WTC11 (cell line): Measurements from ENCODE around the gene CREBBP. TPM values are rescaled to one million over a fixed set of nuclear protein-coding genes. Genes with fewer than 3 reads are reported as not detected.
A peak's percentile ranks its signal among the peaks of the same experiment; 100 is the strongest.

ENCODE experiments used
- ATAC-seq: fragments of 200-7000 bp; cut with Tn5 transposase; 2 replicates; pipeline ENCODE4 v1.10.0; 2021; ENCODE audit warnings: mild to moderate bottlenecking, moderate library complexity
- CTCF ChIA-PET: fragments of 300-600 bp; sonication (Branson Sonifier 250); formaldehyde crosslinking; loops from one replicate; lab custom pipeline; 2021; ENCODE audit warnings: antibody characterized with exemption; lab: Charles Lee
- POLR2A ChIA-PET: fragments of 350-600 bp; sonication (Branson Sonifier 250); formaldehyde crosslinking; loops from one replicate; lab custom pipeline; 2021; ENCODE audit warnings: antibody characterized with exemption; lab: Charles Lee
- DNase-seq: peaks from one replicate; pipeline ENCODE4 v3.0.0; 2021; ENCODE audit warnings: low spot score
- H3K27ac Mint-ChIP-seq: 2 replicates; pipeline ENCODE4 v1.8.0; 2021; ENCODE audit warnings: mixed read lengths
- H3K27me3 Mint-ChIP-seq: 2 replicates; pipeline ENCODE4 v1.8.0; 2021; ENCODE audit warnings: low read depth, mild to moderate bottlenecking, moderate library complexity, mixed read lengths
- H3K36me3 Mint-ChIP-seq: 2 replicates; pipeline ENCODE4 v1.8.0; 2021; ENCODE audit warnings: mixed read lengths
- H3K4me1 Mint-ChIP-seq: 2 replicates; pipeline ENCODE4 v1.8.0; 2022; ENCODE audit warnings: mixed read lengths
- H3K4me3 Mint-ChIP-seq: 2 replicates; pipeline ENCODE4 v1.8.0; 2021; ENCODE audit warnings: mild to moderate bottlenecking, moderate library complexity, mixed read lengths
- H3K9me3 Mint-ChIP-seq: 2 replicates; pipeline ENCODE4 v1.8.0; 2021; ENCODE audit warnings: mixed read lengths
- ARID4B ChIP-seq: sonication (generic); formaldehyde crosslinking; IDR thresholded peaks from 2 replicates; pipeline ENCODE4 v1.8.0; 2023; ENCODE audit warnings: missing genetic modification reagents, mild to moderate bottlenecking, borderline replicate concordance
- ATF6 ChIP-seq: sonication (generic); formaldehyde crosslinking; IDR thresholded peaks from 2 replicates; pipeline ENCODE4 v1.8.1; 2023; ENCODE audit warnings: mild to moderate bottlenecking, missing genetic modification reagents
- FOXP4 ChIP-seq: sonication (generic); formaldehyde crosslinking; IDR thresholded peaks from 2 replicates; pipeline ENCODE4 v1.8.0; 2022; ENCODE audit warnings: mild to moderate bottlenecking, missing genetic modification reagents
- HMGA2 ChIP-seq: fragments of 250-450 bp; sonication (Bioruptor Pico); IDR thresholded peaks from 2 replicates; pipeline ENCODE4 v1.4.0; 2021; ENCODE audit warnings: mild to moderate bottlenecking, moderate library complexity
- IRF1 ChIP-seq: sonication (generic); formaldehyde crosslinking; IDR thresholded peaks from 2 replicates; pipeline ENCODE4 v1.8.0; 2023; ENCODE audit warnings: missing genetic modification reagents
- IRF2 ChIP-seq: sonication (generic); formaldehyde crosslinking; IDR thresholded peaks from 2 replicates; pipeline ENCODE4 v1.8.0; 2022; ENCODE audit warnings: low read depth, missing genetic modification reagents, borderline replicate concordance
- KAT7 ChIP-seq: sonication (generic); formaldehyde crosslinking; IDR thresholded peaks from 2 replicates; pipeline ENCODE4 v1.8.1; 2023; ENCODE audit warnings: missing genetic modification reagents, mild to moderate bottlenecking, borderline replicate concordance
- MYBL2 ChIP-seq: sonication (generic); formaldehyde crosslinking; IDR thresholded peaks from 2 replicates; pipeline ENCODE4 v1.8.1; 2023; ENCODE audit warnings: mild to moderate bottlenecking, moderate library complexity, missing genetic modification reagents
- NR2C2 ChIP-seq: sonication (generic); formaldehyde crosslinking; IDR thresholded peaks from 2 replicates; pipeline ENCODE4 v1.8.0; 2022; ENCODE audit warnings: mild to moderate bottlenecking, missing genetic modification reagents
- OVOL2 ChIP-seq: fragments of 250-450 bp; sonication (Bioruptor Pico); IDR thresholded peaks from 2 replicates; pipeline ENCODE4 v1.9.0; 2021; ENCODE audit warnings: mild to moderate bottlenecking, borderline replicate concordance
- PREB ChIP-seq: sonication (generic); formaldehyde crosslinking; IDR thresholded peaks from 2 replicates; pipeline ENCODE4 v1.8.1; 2022; ENCODE audit warnings: mild to moderate bottlenecking, missing genetic modification reagents, moderate library complexity, borderline replicate concordance
- PRRX2 ChIP-seq: fragments of 250-450 bp; sonication (Bioruptor Pico); IDR thresholded peaks from 2 replicates; pipeline ENCODE4 v1.8.0; 2021; ENCODE audit warnings: mild to moderate bottlenecking
- TEAD4 ChIP-seq: sonication (generic); formaldehyde crosslinking; IDR thresholded peaks from 2 replicates; pipeline ENCODE4 v1.8.0; 2022; ENCODE audit warnings: mild to moderate bottlenecking, missing genetic modification reagents
- USF2 ChIP-seq: sonication (generic); formaldehyde crosslinking; IDR thresholded peaks from 2 replicates; pipeline ENCODE4 v1.8.1; 2023; ENCODE audit warnings: mild to moderate bottlenecking, missing genetic modification reagents, moderate library complexity
- ZBTB43 ChIP-seq: sonication (generic); formaldehyde crosslinking; IDR thresholded peaks from 2 replicates; pipeline ENCODE4 v1.8.1; 2023; ENCODE audit warnings: mild to moderate bottlenecking, missing genetic modification reagents
- ZNF232 ChIP-seq: sonication (generic); formaldehyde crosslinking; IDR thresholded peaks from 2 replicates; pipeline ENCODE4 v1.8.0; 2022; ENCODE audit warnings: mild to moderate bottlenecking, missing genetic modification reagents
- ZNF416 ChIP-seq: fragments of 250-450 bp; sonication (Bioruptor Pico); IDR thresholded peaks from 2 replicates; pipeline ENCODE4 v1.9.0; 2021; ENCODE audit warnings: mild to moderate bottlenecking, inconsistent platforms
- ZNF532 ChIP-seq: fragments of 250-450 bp; sonication (Bioruptor Pico); IDR thresholded peaks from 2 replicates; pipeline ENCODE4 v1.9.0; 2021; ENCODE audit warnings: mild to moderate bottlenecking, borderline replicate concordance
- ZNF671 ChIP-seq: fragments of 250-450 bp; sonication (Bioruptor Pico); IDR thresholded peaks from 2 replicates; pipeline ENCODE4 v1.8.0; 2021; ENCODE audit warnings: mild to moderate bottlenecking
- total RNA-seq: library from RNA; stranded (reverse); gene quantifications from 3 replicates; pipeline ENCODE4 v1.2.3, GENCODE V29; 2021

Gene CREBBP
- total RNA-seq, 1 experiment from 2014 or later: 49.6 TPM

GRCh38 chr16:3859889-3860288 lies 20.6 kb downstream of the CREBBP start (continued):
- TF ChIP-seq ARID4B (CRISPR knock-in tag) (no peak), HMGA2 (no peak), USF2 (CRISPR knock-in tag) (no peak), ZNF532 (CRISPR knock-in tag) (no peak), NR2C2 (CRISPR knock-in tag) (no peak), MYBL2 (CRISPR knock-in tag) (no peak), ZBTB43 (CRISPR knock-in tag) (no peak), OVOL2 (no peak), IRF1 (CRISPR knock-in tag) (no peak)

- H3K27ac Mint-ChIP-seq: peak overlapping the region; percentile 59; the same call in 1 of the 2 replicates
- no peak for DNase-seq
- H3K36me3 Mint-ChIP-seq: no peaks in the 10 kb centered on the region
- ChIA-PET POLR2A (interaction anchor here (0.6 kb wide), 1 partner anchor 75 kb away, joined by 5 read pairs; no protein-coding TSS in a partner anchor), CTCF (no interaction called here)
- no peak overlapping the region for H3K4me3 Mint-ChIP-seq
- no peaks in the 10 kb centered on the region for H3K9me3 Mint-ChIP-seq
- peaks cover 60% of the 10 kb centered on the region for H3K4me1 Mint-ChIP-seq
- no peak for ATAC-seq
- H3K27me3 Mint-ChIP-seq: no peaks in the 10 kb centered on the region
- TF ChIP-seq ATF6 (CRISPR knock-in tag): no peak
- TF ChIP-seq ZNF416: no peak
- TF ChIP-seq FOXP4 (CRISPR knock-in tag): no peak
- TF ChIP-seq TEAD4 (CRISPR knock-in tag): no peak
- TF ChIP-seq PREB (CRISPR knock-in tag): no peak
- no peak for TF ChIP-seq PRRX2 (CRISPR knock-in tag)
- TF ChIP-seq ZNF232 (CRISPR knock-in tag): no peak
- TF ChIP-seq ZNF671: no peak
- TF ChIP-seq IRF2: no peak
- TF ChIP-seq KAT7: no peak
Observed at GRCh38 chr16:3858801-3859200, 21.7 kb downstream of the CREBBP start.
